Measurements from ENCODE around the gene COLGALT1. TPM values are rescaled to one million over a fixed set of nuclear protein-coding genes. Genes with fewer than 3 reads are reported as not detected.

COLGALT1 gene
- total RNA-seq, 1 experiment from 2014 or later = 48.5 TPM

DNA sequence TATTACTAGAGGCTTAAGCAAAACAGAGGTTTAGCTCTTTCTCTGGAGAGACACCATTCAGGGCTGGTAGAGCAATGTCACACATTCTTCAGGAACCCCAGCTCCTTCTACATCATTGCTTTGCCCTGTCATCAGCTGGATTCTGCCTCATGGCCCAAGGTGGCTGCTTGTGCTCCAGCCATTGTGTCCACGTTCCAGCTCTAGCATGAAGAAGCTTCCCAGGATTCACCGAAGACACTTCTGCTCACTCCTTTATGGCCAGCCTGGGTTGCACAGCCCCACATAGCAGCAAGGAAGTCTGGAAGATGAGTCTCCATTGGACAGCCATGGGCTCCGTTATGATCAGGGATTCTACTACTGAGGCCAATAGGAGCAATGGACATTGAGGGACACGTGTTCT is 30.8 kb upstream of the COLGALT1 start:
- no peaks in the 10 kb centered on the region for H3K79me1 ChIP-seq (ENCODE audit: insufficient read depth, low read depth, low read length, poor library complexity, severe bottlenecking)
- H3K14ac ChIP-seq (ENCODE audit: insufficient read depth, low read length) = no peak overlapping the region
- Mint-ChIP-seq H3K27ac (no peak overlapping the region), H3K9me3 (peaks cover 5 to 7% of the 10 kb centered on the region in 2 experiments; a peak in 3 of 5 replicates), H3K36me3 (ENCODE audit: insufficient read depth in 1 of 3, low read depth in 3 of 3) (no peaks in the 10 kb centered on the region; a peak in 1 of 7 replicates), H3K27me3 (ENCODE audit: low read depth) (peaks cover 2% of the 10 kb centered on the region; the same call in 1 of the 2 replicates), H3K4me1 (no peaks in the 10 kb centered on the region), H3K4me3 (no peak overlapping the region)
- no peak overlapping the region for H2AK5ac ChIP-seq (ENCODE audit: insufficient read length, low read length)
- no peak overlapping the region for H4K8ac ChIP-seq (replicated peaks; ENCODE audit: insufficient read length, low read depth, low read length)
- H3K4me2 ChIP-seq (ENCODE audit: insufficient read depth, insufficient read length, low read length) = no peak overlapping the region
- H2AFZ ChIP-seq (ENCODE audit: low read length) = no peak overlapping the region
- no peak overlapping the region for H3K9ac ChIP-seq (ENCODE audit: extremely low read depth, insufficient read length, low read length)
- H3K27ac ChIP-seq (ENCODE audit: insufficient read length, low read depth, low read length) = no peak overlapping the region
- DNase-seq = no peak
- H3K56ac ChIP-seq (ENCODE audit: insufficient read length, low read depth, low read length) = no peak overlapping the region
- H3K4me1 ChIP-seq (ENCODE audit: insufficient read depth, low read length) = no peaks in the 10 kb centered on the region
- no peak overlapping the region for H3T11ph ChIP-seq (ENCODE audit: low read length)
- H3K23ac ChIP-seq (ENCODE audit: insufficient read length, low read depth, low read length) = no peak overlapping the region
- H2BK20ac ChIP-seq (ENCODE audit: low read depth, low read length, poor library complexity, severe bottlenecking) = no peak overlapping the region
- H3K23me2 ChIP-seq (ENCODE audit: insufficient read length, low read depth, low read length, poor library complexity, severe bottlenecking) = no peaks in the 10 kb centered on the region
- no peak overlapping the region for H4K91ac ChIP-seq (ENCODE audit: insufficient read length, low read depth, low read length)
- no peak overlapping the region for H4K5ac ChIP-seq (ENCODE audit: insufficient read length, low read depth, low read length)
- H2BK120ac ChIP-seq (ENCODE audit: low read depth, low read length, poor library complexity, severe bottlenecking) = no peak overlapping the region
- H3K27me3 ChIP-seq (ENCODE audit: insufficient read depth, low read length) = no peaks in the 10 kb centered on the region
- no peak overlapping the region for H3K18ac ChIP-seq (ENCODE audit: insufficient read length, low read depth, low read length)
- H2BK5ac ChIP-seq (ENCODE audit: insufficient read length, low read length) = no peak overlapping the region
- H3K4ac ChIP-seq (ENCODE audit: low read depth, low read length) = no peak overlapping the region
- no CpG with 5 or more reads among the region's 4 CpGs for WGBS (ENCODE audit: extremely low coverage, insufficient read length, low lambda C conversion rate)
- H2BK15ac ChIP-seq (ENCODE audit: low read depth, low read length) = no peak overlapping the region
- no peaks in the 10 kb centered on the region for H3K9me3 ChIP-seq (ENCODE audit: control insufficient read depth, low read depth, low read length)
- no peak overlapping the region for H2BK12ac ChIP-seq (ENCODE audit: insufficient read length, low read depth, low read length)
- no peaks in the 10 kb centered on the region for H3K79me2 ChIP-seq (ENCODE audit: insufficient read depth, low read length)
- no peaks in the 10 kb centered on the region for H4K20me1 ChIP-seq (ENCODE audit: control insufficient read depth, insufficient read depth, insufficient read length)
- TF ChIP-seq, protein P1, sequence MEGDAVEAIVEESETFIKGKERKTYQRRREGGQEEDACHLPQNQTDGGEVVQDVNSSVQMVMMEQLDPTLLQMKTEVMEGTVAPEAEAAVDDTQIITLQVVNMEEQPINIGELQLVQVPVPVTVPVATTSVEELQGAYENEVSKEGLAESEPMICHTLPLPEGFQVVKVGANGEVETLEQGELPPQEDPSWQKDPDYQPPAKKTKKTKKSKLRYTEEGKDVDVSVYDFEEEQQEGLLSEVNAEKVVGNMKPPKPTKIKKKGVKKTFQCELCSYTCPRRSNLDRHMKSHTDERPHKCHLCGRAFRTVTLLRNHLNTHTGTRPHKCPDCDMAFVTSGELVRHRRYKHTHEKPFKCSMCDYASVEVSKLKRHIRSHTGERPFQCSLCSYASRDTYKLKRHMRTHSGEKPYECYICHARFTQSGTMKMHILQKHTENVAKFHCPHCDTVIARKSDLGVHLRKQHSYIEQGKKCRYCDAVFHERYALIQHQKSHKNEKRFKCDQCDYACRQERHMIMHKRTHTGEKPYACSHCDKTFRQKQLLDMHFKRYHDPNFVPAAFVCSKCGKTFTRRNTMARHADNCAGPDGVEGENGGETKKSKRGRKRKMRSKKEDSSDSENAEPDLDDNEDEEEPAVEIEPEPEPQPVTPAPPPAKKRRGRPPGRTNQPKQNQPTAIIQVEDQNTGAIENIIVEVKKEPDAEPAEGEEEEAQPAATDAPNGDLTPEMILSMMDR (conservative IDR thresholded peaks at IDR 0.05) = no peak
